Activated CD4-positive, alpha-beta T cell treated with anti-CD3 and anti-CD28 coated beads, Interleukin-2, amount 50 U/mL, for 1 hour (primary cell): ENCODE results near the gene TAMM41.
"Not testable (repeated sequence)": the region's sequence is repeated elsewhere in the genome, so short reads cannot be mapped to it uniquely, and the experiment has no call there.

Experiments used
- DNase-seq: peaks from one replicate; pipeline ENCODE4 v3.0.0-alpha.2; 2020

The TAMM41 gene

DNA sequence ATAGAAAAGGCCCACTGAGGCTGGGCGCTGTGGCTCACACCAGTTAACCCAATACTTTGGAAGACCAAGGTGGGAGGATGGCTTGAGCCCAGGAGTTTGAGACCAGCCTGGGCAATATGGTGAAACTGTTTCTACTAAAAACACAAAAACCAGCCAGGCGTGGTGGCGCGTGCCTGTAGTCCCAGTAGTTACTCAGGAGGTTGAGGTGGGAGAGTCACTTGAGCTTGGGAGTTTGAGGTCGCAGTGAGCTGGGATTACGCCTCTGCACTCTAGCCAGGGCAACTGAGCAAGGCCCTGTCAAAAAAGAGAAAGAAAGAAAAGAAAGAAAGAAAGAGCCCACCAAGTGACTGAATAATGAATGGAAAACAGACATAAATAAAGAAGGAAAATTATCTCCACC is 32.0 kb downstream of the TAMM41 start:
- DNase-seq: no peak

DNA sequence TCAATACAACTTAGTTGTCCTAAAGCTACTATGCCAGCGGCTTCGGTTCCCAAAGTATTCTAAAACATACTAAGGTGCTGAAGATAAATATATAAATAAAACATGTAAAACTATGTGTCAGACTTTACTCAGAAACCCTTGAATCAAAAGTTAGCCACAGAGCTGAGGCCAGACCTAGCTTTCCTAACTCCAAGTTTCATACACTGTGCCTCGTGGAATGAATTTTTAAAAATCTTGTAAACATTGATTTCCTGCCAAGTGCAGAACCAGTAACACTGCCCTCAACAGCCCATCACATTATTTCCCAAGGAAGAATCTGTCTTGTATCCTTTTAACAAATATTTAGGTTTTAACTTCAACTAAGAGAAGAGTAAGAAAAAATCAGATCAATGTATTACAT is 36.4 kb downstream of the TAMM41 start:
- DNase-seq: no peak

- no peak for DNase-seq
Observed at GRCh38 chr3:11808231-11808630, 38.5 kb downstream of the TAMM41 start.

DNA sequence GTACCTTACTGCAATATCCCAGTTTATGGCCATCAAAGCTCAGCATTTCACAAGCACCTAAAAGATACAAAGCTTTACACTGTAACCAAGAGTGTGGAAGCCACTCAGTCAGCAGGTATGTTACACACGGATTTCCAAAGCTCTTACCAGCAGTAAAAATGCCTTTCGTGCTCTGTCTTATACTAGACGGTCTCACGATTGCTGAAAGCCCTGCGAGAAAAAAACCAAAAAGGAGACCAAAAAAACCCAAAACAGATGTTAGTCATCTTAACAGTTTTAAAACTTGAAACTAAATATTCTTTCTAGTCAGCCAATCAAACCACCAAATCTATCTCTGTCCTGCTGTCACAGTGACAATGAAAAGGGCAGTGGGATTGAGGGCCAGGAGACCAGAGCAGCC is 39.0 kb downstream of the TAMM41 start:
- DNase-seq: no peak

DNA sequence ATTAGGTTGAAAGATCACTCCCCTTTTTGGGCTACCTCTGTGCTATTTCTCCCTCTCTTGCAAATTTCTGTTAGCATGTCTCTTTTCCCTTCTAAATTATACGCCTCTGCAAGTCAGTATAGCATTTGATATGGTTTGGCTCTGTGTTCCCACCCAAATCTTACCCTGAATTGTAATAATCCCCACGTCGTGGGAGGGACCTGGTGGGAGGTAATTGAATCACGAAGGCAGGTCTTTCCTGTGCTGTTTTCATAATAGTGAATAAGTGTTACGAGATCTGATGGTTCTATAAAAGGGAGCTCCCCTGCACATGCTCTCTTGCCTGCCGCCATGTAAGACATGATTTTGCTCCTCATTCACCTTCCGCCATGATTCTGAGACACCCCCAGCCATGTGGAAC is 41.0 kb downstream of the TAMM41 start:
- DNase-seq: no peak

DNA sequence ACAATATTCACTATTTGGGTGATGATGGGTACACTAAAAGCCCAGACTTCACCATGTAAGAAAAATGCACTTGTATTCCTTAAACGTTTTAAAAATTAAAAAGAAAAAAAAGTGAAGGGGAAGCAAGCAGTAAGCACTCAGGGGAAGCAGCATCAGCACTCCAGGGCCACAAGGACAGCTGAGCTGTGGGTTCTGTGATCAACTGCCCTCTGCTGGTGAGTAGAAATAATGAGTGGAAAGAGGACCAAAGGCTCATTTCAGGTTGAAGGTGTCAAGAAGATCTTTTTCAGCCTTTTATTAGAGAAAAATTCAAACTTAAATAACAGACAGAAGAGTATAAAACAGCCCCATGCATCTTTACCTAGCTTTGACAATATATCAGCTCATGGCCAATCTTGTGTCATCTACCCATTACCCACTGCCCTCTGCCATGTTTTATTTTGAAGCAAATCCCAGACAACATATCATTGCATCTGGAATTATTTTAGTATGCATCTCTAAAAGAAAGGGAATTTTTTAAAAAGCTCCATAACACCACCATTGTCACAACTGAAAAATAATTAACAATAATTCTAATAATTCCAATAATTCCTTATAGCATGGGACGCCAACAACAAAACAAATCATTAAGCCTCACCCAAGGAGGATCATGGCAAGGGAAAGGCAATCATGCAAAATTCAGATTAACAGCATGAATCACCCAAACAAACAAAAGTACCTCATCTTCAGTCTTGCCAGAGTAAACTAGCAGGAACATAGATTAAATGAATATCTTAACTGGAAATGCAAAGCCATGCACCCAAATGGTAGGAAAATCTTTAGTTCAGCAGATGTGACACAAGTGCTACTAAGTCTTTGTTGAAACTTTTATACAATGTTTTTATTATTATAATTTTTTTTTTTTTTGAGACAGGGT is 42.5 kb downstream of the TAMM41 start:
- DNase-seq: peak; percentile 15

- no peak for DNase-seq
Observed at GRCh38 chr3:11799791-11800190, 46.9 kb downstream of the TAMM41 start.

DNA sequence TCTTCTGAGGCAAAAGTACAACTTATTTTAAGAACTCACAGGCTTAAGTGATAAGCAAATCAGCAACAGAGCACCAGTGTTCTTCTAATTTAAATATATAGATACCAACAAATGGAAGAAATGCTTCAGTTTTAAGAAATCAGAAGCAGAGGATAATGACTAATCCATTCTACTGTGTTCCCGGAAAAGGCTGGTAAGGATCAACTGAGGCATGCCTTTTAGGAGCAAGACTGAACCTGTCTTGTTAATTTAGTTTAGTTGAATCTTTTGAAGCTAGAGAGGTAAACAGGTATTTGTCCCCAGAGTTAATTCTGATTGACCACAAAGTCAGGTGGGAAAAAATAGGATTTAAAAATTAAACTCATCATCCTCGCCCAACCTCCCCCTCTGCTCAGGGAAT is 51.8 kb downstream of the TAMM41 start:
- DNase-seq: no peak

DNA sequence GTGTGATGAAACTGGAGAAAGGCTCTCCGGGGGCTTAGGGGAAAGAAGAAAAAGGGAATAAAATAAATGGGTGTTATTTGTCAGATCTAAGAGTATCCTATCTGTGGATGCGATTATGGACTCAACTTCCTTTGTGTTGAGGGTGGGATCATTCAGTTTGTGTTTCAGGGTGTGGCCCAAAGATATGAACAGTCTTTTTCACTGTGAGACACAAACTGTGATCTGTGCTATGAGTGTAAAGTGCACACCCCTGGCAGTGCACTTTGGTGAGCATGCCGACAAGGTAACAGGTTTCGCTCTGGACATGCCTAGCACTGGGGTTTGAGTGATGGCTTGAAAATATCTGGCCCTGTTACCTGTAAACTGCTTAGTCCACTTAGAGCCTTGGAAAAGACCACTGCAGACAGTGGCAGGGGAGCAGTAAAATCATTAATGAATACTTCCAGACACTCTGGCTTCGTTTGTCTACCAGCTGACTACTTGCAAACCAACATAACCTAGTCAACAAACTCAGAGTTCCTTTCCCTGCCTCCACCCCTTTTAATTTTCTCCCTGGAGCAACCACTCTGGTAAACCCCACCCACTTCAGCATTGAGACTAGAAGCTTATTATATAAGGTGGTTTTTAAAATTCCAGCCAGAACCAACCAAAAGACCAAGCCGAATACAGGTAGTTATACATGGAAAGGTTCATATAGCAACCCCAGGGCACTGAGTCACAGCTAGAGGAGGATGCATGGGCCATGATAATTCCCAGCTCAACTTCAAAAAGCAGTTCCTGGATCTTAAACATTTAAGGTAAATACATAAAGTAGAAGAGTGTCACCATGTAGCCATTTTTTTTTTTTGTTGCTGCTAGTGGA is 55.1 kb downstream of the TAMM41 start:
- DNase-seq: no peak

- DNase-seq: no peak
Observed at GRCh38 chr3:11789412-11789811, 57.3 kb downstream of the TAMM41 start.

GRCh38 chr3:11784971-11785377 is 61.7 kb downstream of the TAMM41 start:
- DNase-seq: peak; percentile 4

GRCh38 chr3:11780341-11780740 is 66.3 kb downstream of the TAMM41 start:
- no peak for DNase-seq

- DNase-seq: no peak
Observed at GRCh38 chr3:11779626-11780025, 67.1 kb downstream of the TAMM41 start.

DNA sequence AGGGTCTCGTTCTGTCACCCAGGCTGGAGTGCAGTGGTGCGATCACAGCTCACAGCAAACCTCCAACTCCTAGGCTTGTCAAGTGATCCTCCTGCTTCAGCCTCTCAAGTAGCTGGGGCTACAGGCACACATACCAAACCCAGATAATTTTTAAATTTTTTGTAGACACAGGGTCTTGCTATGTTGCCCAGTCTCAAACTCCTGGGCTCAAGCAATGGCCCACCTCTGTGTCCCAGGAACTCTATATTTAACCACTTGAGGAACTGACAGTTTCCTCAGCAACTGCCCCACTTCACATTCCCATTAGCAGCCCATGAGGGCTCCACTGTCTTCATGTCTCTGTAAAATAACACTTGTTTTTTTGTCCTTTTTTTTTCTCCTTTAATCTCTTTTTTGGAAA is 68.4 kb downstream of the TAMM41 start:
- DNase-seq: no peak

GRCh38 chr3:11776346-11776745 is 70.3 kb downstream of the TAMM41 start:
- DNase-seq: no peak

DNA sequence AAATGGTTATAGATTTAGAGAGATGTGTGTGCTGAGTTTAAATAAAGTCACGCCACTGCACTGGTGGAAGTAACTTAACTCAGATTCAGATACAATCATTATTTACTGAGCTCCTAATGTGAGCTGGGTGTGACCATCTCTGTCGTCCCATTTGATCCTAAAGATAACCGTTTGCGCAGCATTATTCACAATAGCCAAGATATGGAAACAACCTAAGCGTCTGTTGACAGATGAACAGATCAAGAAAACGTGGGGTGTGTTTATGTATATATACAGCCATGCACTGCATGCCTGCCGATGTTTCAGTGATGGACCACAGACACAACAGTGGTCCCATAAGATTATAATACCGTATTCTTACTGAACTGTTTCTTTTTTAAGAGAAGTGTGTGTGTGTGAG is 71.2 kb downstream of the TAMM41 start:
- DNase-seq: no peak

GRCh38 chr3:11774296-11774877 is 72.3 kb downstream of the TAMM41 start:
- DNase-seq: no peak

DNA sequence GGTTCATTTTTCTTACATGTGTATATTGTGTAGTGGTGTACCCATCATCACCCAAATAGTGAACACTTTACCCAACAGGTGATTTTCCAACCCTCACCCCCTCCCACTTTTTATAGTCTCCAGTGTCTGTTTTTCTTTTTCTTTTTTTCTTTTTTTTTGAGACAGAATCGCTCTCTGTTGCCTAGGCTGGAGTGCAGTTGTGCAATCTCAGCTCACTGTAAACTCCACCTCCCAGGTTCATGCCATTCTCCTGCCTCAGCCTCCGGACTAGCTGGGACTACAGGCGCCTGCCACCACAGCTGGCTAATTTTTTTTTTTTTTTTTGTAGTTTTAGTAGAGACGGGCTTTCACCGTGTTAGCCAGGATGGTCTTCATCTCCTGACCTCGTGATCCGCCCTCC is 74.8 kb downstream of the TAMM41 start:
- DNase-seq: not testable (repeated sequence)

GRCh38 chr3:11770477-11771391 is 76.0 kb downstream of the TAMM41 start:
- peak; percentile 76 for DNase-seq

DNA sequence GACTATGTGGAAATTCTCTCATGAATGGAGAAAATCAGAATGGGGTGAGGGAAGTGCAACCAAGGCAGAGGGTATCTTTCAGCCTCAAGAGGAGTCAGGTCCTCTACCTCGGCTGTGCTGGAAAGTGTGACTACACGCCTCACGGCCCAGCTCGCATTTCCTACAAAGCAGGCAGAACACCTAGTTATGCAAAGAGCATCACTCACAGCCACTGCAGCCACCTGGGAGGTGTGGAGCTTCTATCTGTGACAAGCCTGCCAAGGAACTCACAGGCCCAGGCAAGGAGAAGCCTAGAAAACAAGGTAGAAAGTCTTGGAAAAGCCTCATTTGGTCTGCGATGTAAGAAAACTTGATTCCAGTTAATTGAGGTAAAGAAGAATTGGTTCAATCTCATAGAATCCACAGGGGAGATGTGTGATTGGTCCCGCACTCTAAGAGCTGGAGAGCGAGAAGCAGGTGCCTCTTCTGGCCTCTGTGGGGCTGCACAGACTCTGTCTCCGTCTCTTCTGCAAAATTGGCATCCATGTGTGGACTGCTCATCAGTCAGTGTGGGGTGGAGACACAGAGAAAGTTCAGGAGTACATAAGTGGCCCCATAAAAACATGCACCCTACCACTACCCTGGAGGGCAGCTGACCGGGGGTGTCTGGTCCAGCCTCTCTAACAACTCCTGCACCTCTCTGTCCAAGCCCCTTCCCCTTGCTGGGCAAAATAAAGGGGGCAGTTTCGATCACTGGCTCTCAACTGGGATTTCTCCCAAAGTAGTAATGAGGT is 76.8 kb downstream of the TAMM41 start:
- DNase-seq: no peak

DNA sequence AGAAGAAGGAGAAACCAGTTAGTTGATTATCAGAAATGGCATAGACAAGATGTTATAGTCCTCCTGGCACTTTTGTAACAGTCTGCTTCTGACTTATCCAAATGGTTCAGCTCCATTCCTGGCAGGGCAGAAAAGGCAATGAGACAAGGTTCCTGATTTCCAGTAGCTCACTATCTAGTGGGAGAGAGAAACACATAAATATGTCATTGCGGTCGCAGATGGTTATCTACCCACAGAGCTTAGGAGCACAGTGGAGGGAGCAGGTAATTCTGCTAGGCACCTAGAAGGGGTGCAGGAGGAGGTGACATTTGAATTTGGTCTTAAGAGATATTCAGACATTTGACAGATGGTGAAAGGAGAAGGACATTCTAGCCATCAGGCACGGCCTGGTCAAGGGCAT is 78.1 kb downstream of the TAMM41 start:
- no peak for DNase-seq

DNA sequence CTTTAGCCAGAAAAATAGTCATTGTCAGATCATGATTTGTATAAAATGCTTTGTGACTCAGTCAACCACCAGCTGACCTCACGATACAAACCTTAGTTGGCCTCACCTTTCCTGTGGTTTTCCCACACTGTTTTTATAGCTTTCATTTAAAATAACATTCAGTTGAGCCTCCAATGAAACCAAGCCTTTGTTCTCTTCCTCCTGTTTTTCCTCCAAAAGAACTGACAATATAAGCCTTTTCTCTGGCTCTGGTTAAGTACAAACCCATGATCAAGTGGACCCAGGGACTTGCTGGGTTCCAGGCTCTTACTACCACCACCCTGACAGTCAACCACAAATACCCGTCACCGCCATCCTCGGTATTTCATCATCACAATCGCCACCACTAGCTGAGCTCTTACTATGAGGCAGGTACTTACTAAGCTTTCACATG is 81.7 kb downstream of the TAMM41 start:
- DNase-seq: no peak
